GM21423 (cell line): Measurements from ENCODE around the gene CDA.

Experiments
- ATAC-seq: cut with Tn5 transposase; IDR thresholded peaks from one replicate; pipeline ENCODE4 v1.9.1; 2021; ENCODE audit warnings: mild to moderate bottlenecking, moderate library complexity; ENCODE audit not compliant: unreplicated experiment

Gene CDA

GRCh38 chr1:20615946-20616846 lies 27.3 kb downstream of the CDA start:
- no peak for ATAC-seq

GRCh38 chr1:20616847-20617487 lies 28.1 kb downstream of the CDA start:
- no peak for ATAC-seq

GRCh38 chr1:20618550-20618949 lies 29.7 kb downstream of the CDA start:
- no peak for ATAC-seq

GRCh38 chr1:20619999-20620398 lies 31.1 kb downstream of the CDA start:
- no peak for ATAC-seq

- no peak for ATAC-seq
These were observed 32.1 kb downstream of the CDA start for GRCh38 chr1:20621012-20621411.

GRCh38 chr1:20624709-20625108 lies 35.8 kb downstream of the CDA start:
- no peak for ATAC-seq

- ATAC-seq, result no peak
These were observed 36.5 kb downstream of the CDA start for GRCh38 chr1:20625176-20626097.

GRCh38 chr1:20626098-20626427 lies 37.2 kb downstream of the CDA start:
- no peak for ATAC-seq

GRCh38 chr1:20626524-20626923 lies 37.6 kb downstream of the CDA start:
- ATAC-seq, result no peak

GRCh38 chr1:20630729-20631128 lies 41.8 kb downstream of the CDA start:
- ATAC-seq, result no peak

GRCh38 chr1:20632386-20632785 lies 43.5 kb downstream of the CDA start:
- no peak for ATAC-seq

GRCh38 chr1:20633190-20634064 lies 44.5 kb downstream of the CDA start, which contains the start of gene PINK1:
Gene PINK1 (plus strand): TSS chr1:20633458. CDS start chr1:20633549, 91 bp downstream.
- ATAC-seq, result peak; percentile 63

GRCh38 chr1:20634065-20634593 lies 45.2 kb downstream of the CDA start:
- ATAC-seq, result no peak

- no peak for ATAC-seq
These were observed 45.7 kb downstream of the CDA start for GRCh38 chr1:20634594-20635084.

GRCh38 chr1:20636785-20637347 lies 48.0 kb downstream of the CDA start:
- no peak for ATAC-seq

- no peak for ATAC-seq
These were observed 51.3 kb downstream of the CDA start for GRCh38 chr1:20640183-20640597.

GRCh38 chr1:20641975-20642374 lies 53.1 kb downstream of the CDA start:
- ATAC-seq, result no peak

- no peak for ATAC-seq
These were observed 54.2 kb downstream of the CDA start for GRCh38 chr1:20643080-20643479.

- ATAC-seq, result no peak
These were observed 55.5 kb downstream of the CDA start for GRCh38 chr1:20644416-20644815.
